Kidney (tissue), 14 donors: Measurements from ENCODE around the gene EID3. TPM values are rescaled to one million over a fixed set of nuclear protein-coding genes. Genes with fewer than 3 reads are reported as not detected.

ENCODE experiments used
- DNase-seq, 5 donors: peaks; one replicate each; pipeline ENCODE4 v3.0.0-alpha.2; 2013 to 2020
- FAIRE-seq: peaks from 2 replicates; lab custom pipeline; 2012; peaks lifted over from hg19 to GRCh38; lab: Jason Lieb, UNC
- H3K27ac ChIP-seq, 2 donors: one replicate each; pipeline ENCODE4 v1.7.0; 2013; ENCODE audit warnings: low read depth in 2 of 2, low read length in 2 of 2, inconsistent platforms in 1 of 2
- H3K27me3 ChIP-seq: one replicate; pipeline ENCODE4 v1.7.1; 2013; ENCODE audit warnings: low read length, inconsistent platforms; ENCODE audit not compliant: control insufficient read depth, insufficient read depth
- H3K36me3 ChIP-seq, 3 donors: one replicate each; pipeline versions ENCODE4 v1.7.0 to v1.7.1; 2013; ENCODE audit warnings: low read length in 3 of 3, control low read depth in 1 of 3, inconsistent platforms in 1 of 3; ENCODE audit not compliant: insufficient read depth in 3 of 3, control insufficient read depth in 2 of 3
- H3K4me1 ChIP-seq, 3 donors: one replicate each; pipeline versions ENCODE4 v1.7.0 to v1.7.1; 2013; ENCODE audit warnings: low read length in 3 of 3, inconsistent platforms in 1 of 3, low read depth in 1 of 3; ENCODE audit not compliant: control insufficient read depth in 2 of 3, insufficient read depth in 2 of 3
- H3K4me3 ChIP-seq, 3 donors: one replicate each; pipeline versions ENCODE4 v1.7.0 to v1.8.1; 2013; ENCODE audit warnings: low read length in 3 of 3, control low read depth in 1 of 3, inconsistent platforms in 1 of 3
- H3K9ac ChIP-seq, 3 donors: one replicate each; pipeline versions ENCODE4 v1.7.0 to v1.7.1; 2013; ENCODE audit warnings: low read length in 3 of 3, control low read depth in 1 of 3, inconsistent platforms in 1 of 3
- H3K9me3 ChIP-seq, 3 donors: one replicate each; pipeline versions ENCODE4 v1.7.0 to v1.7.1; 2013; ENCODE audit warnings: low read length in 3 of 3, control low read depth in 1 of 3, inconsistent platforms in 1 of 3; ENCODE audit not compliant: control insufficient read depth in 2 of 3, insufficient read depth in 1 of 3
- CTCF ChIP-seq: IDR thresholded peaks from 3 replicates; pipeline ENCODE4 v1.5.1; 2012; ENCODE audit warnings: mild to moderate bottlenecking, moderate library complexity, borderline replicate concordance; ENCODE audit not compliant: insufficient read depth; ENCODE audit errors: extremely low read depth
- intact Hi-C: fragments of 100-400 bp; cut with DNase I; formaldehyde crosslinking; loops from one replicate; pipeline ENCODE4 v1.11.1; 2022
- polyA plus RNA-seq: library from polyadenylated mRNA; stranded (reverse); fragments of 350-450 nt; fragmentation: Illumina TruSeq; extraction: RNeasy Lipid Tissue Mini Kit (QIAGEN cat#74804); gene quantifications from one replicate; pipeline ENCODE4 v1.2.3, GENCODE V29; 2014; ENCODE audit warnings: low read depth, low replicate concordance; ENCODE audit not compliant: insufficient read depth
- total RNA-seq: library from RNA; stranded (reverse); fragmentation: NEBNext Ultra II Directional; extraction: Animal tissue kit (Norgen Biotek cat#: 25700); gene quantifications from one replicate; pipeline ENCODE4 v1.2.1, GENCODE V29; 2021
- donor health status: control.
- donor health status: control.
- donor health status: control.
- donor health status: control.
- donor health status: control.
- donor health status: DM: yes; HTN: yes; CAD: no.
- donor health status: Normal renal cell carcinoma (clear cell type).

The EID3 gene
- total and polyA plus RNA-seq, 2 donors from 2014 or later = 0.90 to 5.0 TPM

DNA sequence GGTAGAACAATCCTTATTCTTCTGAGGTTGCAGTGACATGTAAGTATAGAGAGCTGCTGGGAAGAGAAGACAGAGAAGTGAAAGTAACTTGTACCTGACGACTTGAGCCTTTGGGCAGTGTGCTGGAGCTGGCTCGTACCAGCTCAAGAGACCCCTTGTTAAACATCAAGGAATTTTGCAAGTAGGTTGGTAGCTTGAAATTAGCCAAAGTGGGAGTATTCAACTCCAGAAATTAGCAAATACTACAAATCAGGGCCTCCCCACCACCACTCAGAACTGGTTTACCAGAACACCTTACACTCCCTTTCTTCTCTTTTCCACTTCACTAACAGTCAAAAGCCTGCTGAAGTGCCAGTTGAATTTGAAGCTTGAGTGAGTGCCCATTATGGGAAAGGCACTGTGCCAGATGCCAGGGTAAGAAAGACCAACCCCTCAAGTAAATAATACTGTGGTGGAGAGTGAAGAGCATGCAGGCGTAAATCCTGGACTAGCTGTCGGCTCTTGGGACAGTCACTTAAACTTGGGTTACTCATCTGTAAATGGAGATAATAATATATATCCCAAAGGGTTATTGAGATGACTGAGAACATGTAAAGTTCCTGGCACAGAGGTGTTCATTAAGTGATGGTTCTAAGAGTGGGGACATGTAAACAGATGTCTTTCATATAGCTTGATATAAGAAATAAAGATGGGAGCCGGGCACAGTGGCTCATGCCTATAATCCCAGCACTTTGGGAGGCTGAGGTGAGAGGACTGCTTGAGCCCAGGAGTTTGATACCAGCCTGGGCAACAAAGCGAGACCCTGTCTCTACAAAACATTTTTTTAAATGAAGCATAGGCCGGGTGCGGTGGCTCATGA lies 27.0 kb upstream of the EID3 start:
- TF ChIP-seq CTCF = no peak
- FAIRE-seq (no peak), DNase-seq (peak in 3 of 5 donors; percentile 12 to 79 (median 63))
- intact Hi-C loops = no loop called here
- no peaks in the 10 kb centered on the region for H3K9me3 ChIP-seq
- peak overlapping the region in 1 of 3 donors; percentile 54 for H3K9ac ChIP-seq
- peak overlapping the region; percentile 52 to 67 for H3K27ac ChIP-seq
- H3K4me3 ChIP-seq = peak overlapping the region in 2 of 3 donors; percentile 49 to 53
- no peaks in the 10 kb centered on the region for H3K4me1 ChIP-seq
- H3K36me3 ChIP-seq = no peaks in the 10 kb centered on the region
- H3K27me3 ChIP-seq = no peaks in the 10 kb centered on the region

DNA sequence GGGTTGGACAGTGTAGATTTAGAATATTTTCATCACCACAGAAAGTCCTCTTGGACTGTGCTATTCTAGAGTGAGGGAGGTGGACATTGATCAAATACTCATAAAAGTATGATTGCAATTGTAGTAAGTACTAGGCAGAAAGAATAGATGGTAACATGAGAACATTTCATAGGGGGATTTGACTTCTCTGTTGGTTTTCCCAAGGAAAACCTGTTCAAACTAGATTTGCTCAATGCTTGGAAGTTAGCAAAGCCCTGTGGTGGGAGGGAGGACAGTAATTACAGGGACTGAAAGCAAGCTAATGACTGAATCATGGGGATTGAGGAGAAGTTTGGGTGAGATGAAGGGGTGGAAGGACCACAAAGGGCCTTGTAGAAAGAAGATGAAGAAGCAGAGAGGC lies 24.4 kb upstream of the EID3 start:
- DNase-seq (no peak), FAIRE-seq (no peak)
- intact Hi-C loops = no loop called here
- Histone ChIP-seq H3K4me1 (no peaks in the 10 kb centered on the region), H3K27me3 (no peaks in the 10 kb centered on the region), H3K27ac (no peak overlapping the region), H3K9me3 (no peaks in the 10 kb centered on the region), H3K36me3 (no peaks in the 10 kb centered on the region), H3K9ac (no peak overlapping the region), H3K4me3 (no peak overlapping the region)
- TF ChIP-seq CTCF = no peak

DNA sequence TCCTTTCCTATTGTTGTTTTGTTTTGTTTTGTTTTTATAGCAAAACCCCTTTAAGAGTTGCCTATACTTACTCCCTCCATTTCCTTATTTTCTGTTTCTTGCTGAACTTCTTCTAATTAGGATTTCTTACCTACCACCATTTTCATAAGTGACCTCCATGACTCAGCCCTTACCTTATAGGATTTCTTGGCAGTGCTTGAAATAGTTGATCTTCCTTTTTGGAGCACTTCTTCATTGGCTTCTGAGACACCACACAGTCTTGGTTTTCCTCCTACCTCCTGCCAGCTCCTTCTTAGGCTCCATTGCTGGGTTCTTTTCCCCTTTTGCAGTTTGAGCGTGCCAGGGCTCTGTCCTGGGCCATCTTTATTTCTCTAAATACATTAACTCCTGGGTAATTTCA lies 23.4 kb upstream of the EID3 start:
- no peaks in the 10 kb centered on the region for H3K27me3 ChIP-seq
- H3K27ac ChIP-seq = no peak overlapping the region
- H3K9ac ChIP-seq = no peak overlapping the region
- no peaks in the 10 kb centered on the region for H3K36me3 ChIP-seq
- no peak for FAIRE-seq
- no peaks in the 10 kb centered on the region for H3K9me3 ChIP-seq
- no peak for DNase-seq
- intact Hi-C loops = no loop called here
- H3K4me3 ChIP-seq = no peak overlapping the region
- TF ChIP-seq CTCF = no peak
- no peaks in the 10 kb centered on the region for H3K4me1 ChIP-seq
